HepG2 (cell line): ENCODE measurements around the gene CISD3. TPM values are rescaled to one million over a fixed set of nuclear protein-coding genes. Genes with fewer than 3 reads are reported as not detected.
A peak's percentile ranks its signal among the peaks of the same experiment; 100 is the strongest.

ENCODE experiments used
- CENPT ChIP-seq: sonication (generic); formaldehyde crosslinking; IDR thresholded peaks from 2 replicates; pipeline ENCODE4 v1.8.0; 2022; ENCODE audit warnings: low read depth, mild to moderate bottlenecking, moderate library complexity, missing genetic modification reagents
- EED ChIP-seq: sonication (generic); formaldehyde crosslinking; IDR thresholded peaks from 2 replicates; pipeline ENCODE4 v1.5.0; 2020; ENCODE audit warnings: mild to moderate bottlenecking, missing genetic modification reagents
- EZH2 ChIP-seq: conservative IDR thresholded peaks from 2 replicates; pipeline ENCODE4 v1.6.1; 2012; ENCODE audit warnings: mild to moderate bottlenecking, low read depth, low read length, moderate library complexity
- GLI4 ChIP-seq: sonication (generic); formaldehyde crosslinking; IDR thresholded peaks from 2 replicates; pipeline ENCODE4 v1.5.1; 2020; ENCODE audit warnings: missing genetic modification reagents, mild to moderate bottlenecking, moderate library complexity, borderline replicate concordance
- IKZF4 ChIP-seq: sonication (generic); formaldehyde crosslinking; IDR thresholded peaks from 2 replicates; pipeline ENCODE4 v1.5.1; 2020; ENCODE audit warnings: borderline replicate concordance, mild to moderate bottlenecking, low read depth, missing genetic modification reagents; ENCODE audit errors: not compliant biosample characterization
- IRF2 ChIP-seq: IDR thresholded peaks from 2 replicates; pipeline ENCODE4 v1.6.1; 2018; ENCODE audit warnings: missing genetic modification reagents, missing compliant biosample characterization
- LRRFIP1 ChIP-seq: sonication (generic); formaldehyde crosslinking; conservative IDR thresholded peaks from 2 replicates; pipeline ENCODE4 v1.4.0; 2020; ENCODE audit warnings: missing genetic modification reagents
- MAFG ChIP-seq: sonication (generic); formaldehyde crosslinking; IDR thresholded peaks from 2 replicates; pipeline ENCODE4 v1.5.1; 2020; ENCODE audit warnings: mild to moderate bottlenecking, missing genetic modification reagents
- NR0B2 ChIP-seq: sonication (generic); formaldehyde crosslinking; IDR thresholded peaks from 2 replicates; pipeline ENCODE4 v1.4.0; 2020; ENCODE audit warnings: mild to moderate bottlenecking, missing genetic modification reagents
- SSRP1 ChIP-seq: IDR thresholded peaks from 2 replicates; pipeline ENCODE4 v1.6.1; 2016; ENCODE audit warnings: control low read depth
- STAT5B ChIP-seq: sonication (generic); formaldehyde crosslinking; IDR thresholded peaks from 2 replicates; pipeline ENCODE4 v1.4.0; 2020; ENCODE audit warnings: missing genetic modification reagents
- ZNF205 ChIP-seq: IDR thresholded peaks from 2 replicates; pipeline ENCODE4 v1.6.1; 2018; ENCODE audit warnings: missing biosample characterization, missing genetic modification reagents
- ZNF24 ChIP-seq: fragments of 450-650 bp; IDR thresholded peaks from 2 replicates; pipeline ENCODE4 v1.6.1; 2017; ENCODE audit warnings: antibody characterized with exemption, mild to moderate bottlenecking
- ZNF281 ChIP-seq: sonication (generic); formaldehyde crosslinking; IDR thresholded peaks from 2 replicates; pipeline ENCODE4 v1.4.0; 2020; ENCODE audit warnings: missing genetic modification reagents, borderline replicate concordance
- ZNF496 ChIP-seq: sonication (generic); formaldehyde crosslinking; IDR thresholded peaks from 2 replicates; pipeline ENCODE4 v1.8.1; 2023; ENCODE audit warnings: mild to moderate bottlenecking, moderate library complexity, missing genetic modification reagents; ENCODE audit not compliant: insufficient replicate concordance
- ZNF580 ChIP-seq: IDR thresholded peaks from 2 replicates; pipeline ENCODE4 v1.6.1; 2016; ENCODE audit warnings: low read depth, borderline replicate concordance
- ZNF629 ChIP-seq: sonication (generic); formaldehyde crosslinking; conservative IDR thresholded peaks from 2 replicates; pipeline ENCODE4 v1.5.0; 2020; ENCODE audit warnings: missing genetic modification reagents
- ZNF777 ChIP-seq: sonication (generic); formaldehyde crosslinking; IDR thresholded peaks from 2 replicates; pipeline ENCODE4 v1.4.0; 2020; ENCODE audit warnings: missing genetic modification reagents
- ZSCAN12 ChIP-seq: sonication (generic); formaldehyde crosslinking; IDR thresholded peaks from 2 replicates; pipeline ENCODE4 v1.9.0; 2021; ENCODE audit warnings: mild to moderate bottlenecking, missing genetic modification reagents
- ZSCAN25 ChIP-seq: sonication (generic); formaldehyde crosslinking; IDR thresholded peaks from 2 replicates; pipeline ENCODE4 v1.8.0; 2022; ENCODE audit warnings: mild to moderate bottlenecking, missing genetic modification reagents
- ZUFSP ChIP-seq: sonication (generic); formaldehyde crosslinking; IDR thresholded peaks from 2 replicates; pipeline ENCODE4 v1.9.0; 2021; ENCODE audit warnings: missing genetic modification reagents, mild to moderate bottlenecking, borderline replicate concordance
- polyA plus RNA-seq, 8 experiments: library from polyadenylated mRNA; depleted of rRNA in 3 of 8; stranded (reverse) in 7 of 8; unstranded in 1 of 8; fragments of >200 nt; fragmentation: Illumina TruSeq in 4 of 8; extraction: Trizol in 4 of 8; gene quantifications; 2 replicates each; pipeline versions ENCODE4 v1.2.1 to v1.2.3, GENCODE V29; 2011 to 2016; ENCODE audit warnings: low read depth in 4 of 8, missing spikeins in 1 of 8, mixed read lengths in 1 of 8; ENCODE audit not compliant: insufficient read depth in 1 of 8
- total RNA-seq, 5 experiments: library from RNA; depleted of rRNA; stranded (reverse); fragments of >200 nt; fragmentation: Illumina TruSeq; extraction: Trizol; gene quantifications; 2 replicates each; pipeline ENCODE4 v1.2.3, GENCODE V29; 2016; ENCODE audit warnings: low read depth in 1 of 5

Gene CISD3
- total and polyA plus RNA-seq, 2 of the 13 experiments (the other 11 are each of a cell fraction or from before 2014, with no cell fraction given), result 30.0 to 34.1 TPM

GRCh38 chr17:38747463-38748148, 17.5 kb downstream of the CISD3 start (continued):
- TF ChIP-seq LRRFIP1 (CRISPR knock-in tag) (no peak), GLI4 (CRISPR knock-in tag) (no peak), ZNF205 (no peak), EED (no peak), CENPT (CRISPR knock-in tag) (no peak), ZNF580 (CRISPR knock-in tag) (no peak), ZSCAN12 (CRISPR knock-in tag) (no peak), ZNF496 (CRISPR knock-in tag) (no peak), ZSCAN25 (0 out of 2 replicates have a peak, but pooled peaks have one; percentile 58), IRF2 (CRISPR knock-in tag) (no peak), ZNF629 (CRISPR knock-in tag) (no peak), MAFG (CRISPR knock-in tag) (no peak), ZNF281 (peak; percentile 72; the same call in 1 of the 2 replicates), SSRP1 (no peak; the same call in 1 of the 2 replicates), ZNF777 (CRISPR knock-in tag) (peak; percentile 23; the same call in 1 of the 2 replicates), IKZF4 (CRISPR knock-in tag) (no peak), STAT5B (0 out of 2 replicates have a peak, but pooled peaks have one; percentile 15), EZH2 (no peak), ZUFSP (CRISPR knock-in tag) (no peak), ZNF24 (no peak), NR0B2 (CRISPR knock-in tag) (peak; percentile 50; the same call in 1 of the 2 replicates)
